Measurements from ENCODE around the gene TSEN54.

Gene TSEN54

GRCh38 chr17:75508931-75509361, 7.4 kb upstream of the TSEN54 start:
- no peak for DNase-seq (ENCODE audit: low read depth)
- TF ChIP-seq CTCF (IDR thresholded peaks at IDR 0.05; ENCODE audit: control insufficient read depth, extremely low read depth, insufficient read depth): no peak
- no peak overlapping the region for H3K4me3 ChIP-seq (ENCODE audit: low read depth, low read length)

DNA sequence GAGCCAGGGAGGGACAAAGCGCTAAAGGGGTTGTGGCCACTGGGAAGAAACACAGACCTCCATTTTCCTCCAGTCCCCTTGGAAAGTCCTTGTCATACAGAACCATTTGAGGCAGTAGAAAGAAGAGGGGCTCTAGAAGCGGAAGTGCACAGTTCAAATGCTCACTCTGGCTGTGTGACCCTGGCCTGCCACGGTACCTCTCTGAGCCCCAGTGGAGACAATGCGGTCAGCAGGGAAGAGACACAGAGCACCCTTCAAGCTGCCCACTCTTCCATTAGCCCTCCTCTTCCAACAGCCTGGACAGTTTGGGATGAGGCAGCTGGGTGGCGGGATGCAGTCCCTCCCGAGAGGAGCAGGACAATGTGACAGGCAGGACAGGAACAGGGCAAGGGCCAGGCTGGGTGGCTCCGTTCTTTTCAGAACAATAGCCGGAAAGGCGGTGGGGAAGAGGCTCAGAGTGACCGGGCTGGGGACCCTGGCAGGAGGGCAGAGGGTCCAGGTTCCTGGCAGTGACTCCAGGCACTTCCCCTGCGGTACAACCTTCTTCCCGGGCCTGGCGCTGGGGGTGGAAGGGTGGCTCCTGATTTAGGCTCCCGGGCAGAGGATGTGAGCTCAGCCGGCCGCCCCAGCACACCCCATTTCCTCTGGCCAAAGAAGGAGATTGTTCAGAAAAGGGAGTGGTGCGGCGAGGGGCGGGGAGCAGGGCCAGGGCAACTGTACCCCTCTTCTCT, 6.6 kb upstream of the TSEN54 start:
- no peak for DNase-seq (ENCODE audit: low read depth)

DNA sequence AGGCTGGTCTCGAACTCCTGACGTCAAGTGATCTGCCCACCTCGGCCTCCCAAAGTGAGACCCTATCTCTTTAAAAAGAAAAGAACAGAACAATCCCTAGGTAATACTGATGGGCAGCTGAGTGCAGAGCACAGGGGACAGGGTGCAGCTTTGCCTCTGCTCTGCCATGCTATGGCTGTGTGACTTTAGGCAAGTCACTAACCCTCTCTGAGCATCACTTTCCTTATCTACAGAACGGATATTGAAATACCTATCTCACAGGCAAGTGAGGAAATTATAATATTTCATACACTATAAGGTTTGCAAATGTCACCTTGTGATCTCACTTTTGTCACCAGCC, 5.1 kb upstream of the TSEN54 start:
- no peak overlapping the region for H3K4me3 ChIP-seq (ENCODE audit: low read depth, low read length)
- no peak for DNase-seq (ENCODE audit: low read depth)
- no peak for TF ChIP-seq CTCF (IDR thresholded peaks at IDR 0.05; ENCODE audit: control insufficient read depth, extremely low read depth, insufficient read depth)

More for the DNA sequence above, 6.6 kb upstream of the TSEN54 start:
- TF ChIP-seq CTCF (IDR thresholded peaks at IDR 0.05; ENCODE audit: control insufficient read depth, extremely low read depth, insufficient read depth): no peak
- no peak overlapping the region for H3K4me3 ChIP-seq (ENCODE audit: low read depth, low read length)

DNA sequence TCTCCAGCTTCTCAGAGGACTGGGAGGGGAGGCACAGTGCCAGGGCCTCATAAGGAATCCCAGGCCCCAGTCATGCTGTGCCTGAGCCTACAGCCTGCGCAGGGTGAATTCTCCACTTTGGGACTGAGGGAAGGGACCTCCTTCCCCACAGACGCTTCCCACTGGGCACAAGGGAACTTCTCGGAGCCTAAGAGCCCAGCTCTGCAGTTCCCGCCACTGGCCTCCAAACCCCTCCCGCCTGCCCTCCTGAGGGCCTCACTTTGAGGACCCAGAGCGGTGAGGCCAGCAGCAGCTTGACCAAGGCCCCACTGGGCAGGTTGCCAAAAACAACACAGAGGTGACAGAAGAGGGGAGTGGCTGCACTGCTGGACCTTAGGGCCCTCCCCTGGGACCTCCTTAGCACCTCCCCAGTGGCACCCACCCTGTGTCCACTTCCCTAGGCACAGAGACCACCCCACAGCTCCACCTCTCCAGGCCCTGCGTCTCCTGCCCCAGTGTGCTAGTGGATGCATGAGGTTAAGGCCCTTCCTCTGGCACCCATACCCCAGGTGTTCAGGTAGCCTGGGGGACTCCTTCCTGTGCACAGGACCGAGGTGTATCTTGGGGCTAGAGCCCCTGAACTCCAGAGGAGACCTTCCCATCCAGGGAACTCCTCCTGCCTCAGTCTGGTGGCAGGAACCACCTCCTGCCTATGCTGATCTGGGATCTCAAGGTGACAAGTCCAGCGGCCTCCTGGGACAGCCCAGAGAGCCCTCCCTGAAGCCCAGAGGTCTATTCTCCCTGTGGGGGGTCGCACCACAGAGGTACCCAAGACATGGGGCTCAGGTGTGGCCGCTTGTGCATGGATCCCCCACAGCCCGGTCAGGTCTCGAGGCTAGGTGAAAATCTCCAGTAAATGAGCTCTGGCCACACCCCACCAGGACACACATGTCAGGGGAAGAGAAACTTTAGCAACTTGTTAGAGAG, 4.4 kb upstream of the TSEN54 start:
- no peak for DNase-seq (ENCODE audit: low read depth)
- no peak overlapping the region for H3K4me3 ChIP-seq (ENCODE audit: low read depth, low read length)
- no peak for TF ChIP-seq CTCF (IDR thresholded peaks at IDR 0.05; ENCODE audit: control insufficient read depth, extremely low read depth, insufficient read depth)

DNA sequence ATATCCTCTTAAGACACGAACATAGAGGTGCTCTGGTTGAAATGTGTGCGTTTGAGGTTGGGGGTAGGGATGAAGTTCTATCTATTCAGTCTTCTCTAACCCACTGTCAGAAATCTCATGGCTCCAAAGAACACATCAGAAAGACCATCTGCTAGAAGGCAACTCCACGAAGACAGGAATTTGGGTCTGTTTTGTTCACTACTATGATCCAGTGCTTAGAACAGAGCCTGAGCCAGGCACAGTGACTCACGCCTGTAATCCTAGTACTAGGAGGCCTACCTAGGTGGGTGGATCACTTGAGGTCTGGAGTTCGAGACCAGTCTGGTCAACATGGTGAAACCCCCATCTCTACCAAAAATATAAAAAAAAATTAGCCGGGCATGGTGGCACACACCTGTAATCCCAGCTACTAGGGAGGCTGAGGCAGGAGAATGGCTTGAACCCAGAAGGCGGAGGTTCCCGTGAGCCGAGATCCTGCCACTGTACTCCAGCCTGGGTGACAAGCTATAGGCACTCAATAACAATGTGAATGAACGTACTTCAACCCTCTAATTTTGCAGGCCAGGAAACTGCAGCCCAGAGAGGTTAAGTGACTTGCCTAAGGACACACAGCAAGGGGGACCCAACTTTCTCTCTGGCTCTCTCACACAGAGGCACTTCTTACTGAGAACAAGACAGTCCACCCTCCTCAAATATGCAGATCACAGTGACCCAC, 3.2 kb upstream of the TSEN54 start:
- DNase-seq (ENCODE audit: low read depth): no peak
- H3K4me3 ChIP-seq (ENCODE audit: low read depth, low read length): no peak overlapping the region
- TF ChIP-seq CTCF (IDR thresholded peaks at IDR 0.05; ENCODE audit: control insufficient read depth, extremely low read depth, insufficient read depth): no peak

DNA sequence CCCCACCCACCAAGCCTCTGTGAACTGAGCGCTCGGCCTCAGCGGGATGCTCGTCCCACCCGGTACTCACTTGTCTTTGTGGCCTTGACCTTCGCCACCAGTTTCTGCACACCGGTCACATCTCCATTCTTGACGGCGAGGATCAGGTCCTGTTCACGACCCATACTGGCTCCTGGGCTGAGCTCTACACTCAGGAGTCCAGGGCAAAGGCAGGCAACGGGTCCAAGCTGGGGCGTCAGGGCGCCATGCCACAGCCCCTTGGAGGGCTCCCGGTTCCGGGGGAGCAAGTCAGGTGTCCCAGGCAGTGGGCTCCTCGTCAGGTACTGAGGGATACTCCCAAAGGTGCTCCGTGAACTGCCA, 2.7 kb upstream of the TSEN54 start:
- TF ChIP-seq CTCF (IDR thresholded peaks at IDR 0.05; ENCODE audit: control insufficient read depth, extremely low read depth, insufficient read depth): no peak
- no peak overlapping the region for H3K4me3 ChIP-seq (ENCODE audit: low read depth, low read length)
- DNase-seq (ENCODE audit: low read depth): no peak

Data from LNCaP clone FGC (cell line).